ENCODE results near the gene GOLM1.
"Not testable (repeated sequence)": the region's sequence is repeated elsewhere in the genome, so short reads cannot be mapped to it uniquely, and the experiment has no call there.

The GOLM1 gene

DNA sequence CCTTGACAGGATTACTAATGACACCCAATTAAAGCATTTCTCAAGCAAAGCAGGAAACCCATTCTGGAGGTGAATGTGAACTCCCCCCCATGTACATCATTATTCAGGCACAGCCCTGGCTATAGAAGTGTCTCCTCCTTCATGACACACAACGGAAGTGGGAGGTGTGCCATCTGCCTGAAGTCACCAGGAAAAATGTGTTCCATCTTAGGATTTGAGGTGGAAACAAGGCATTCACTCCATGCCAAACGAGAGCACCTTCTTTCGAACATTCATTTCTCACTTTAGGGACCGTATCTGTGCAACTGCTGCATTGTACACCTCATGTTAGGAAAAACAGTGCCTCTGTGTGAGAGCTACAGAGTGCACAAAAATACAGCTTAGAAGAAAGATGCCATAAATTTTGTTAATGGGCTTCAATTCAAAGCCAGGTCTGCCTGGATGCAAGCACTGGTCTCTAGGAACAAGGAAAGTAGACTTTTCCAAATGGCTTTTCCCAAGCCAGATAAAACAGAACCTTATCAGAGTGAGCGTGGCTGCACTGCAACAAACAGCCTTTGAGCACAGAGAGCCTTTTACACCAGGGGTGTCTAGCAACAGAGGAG is 19.4 kb downstream of the GOLM1 start:
- no peak for DNase-seq

DNA sequence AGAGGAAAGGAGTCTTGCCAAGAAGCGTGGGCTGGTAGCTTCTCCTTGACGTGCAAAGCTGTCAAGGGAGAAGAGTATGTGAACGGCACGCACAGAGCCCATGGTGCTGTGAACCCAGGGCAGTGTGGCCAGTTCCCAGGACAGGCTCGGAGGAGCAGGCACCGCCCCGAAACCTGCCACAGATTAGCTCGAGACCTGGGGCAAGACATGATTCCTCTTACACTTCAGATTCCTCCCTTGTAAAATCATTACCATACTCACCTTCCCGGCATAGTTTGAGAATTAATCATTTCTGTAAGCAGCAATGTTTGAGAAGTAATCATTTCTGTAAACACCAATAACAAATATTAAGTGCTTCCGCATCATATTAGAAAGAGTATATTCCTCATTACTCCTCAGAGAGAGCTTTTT is 19.9 kb downstream of the GOLM1 start:
- DNase-seq: no peak

DNA sequence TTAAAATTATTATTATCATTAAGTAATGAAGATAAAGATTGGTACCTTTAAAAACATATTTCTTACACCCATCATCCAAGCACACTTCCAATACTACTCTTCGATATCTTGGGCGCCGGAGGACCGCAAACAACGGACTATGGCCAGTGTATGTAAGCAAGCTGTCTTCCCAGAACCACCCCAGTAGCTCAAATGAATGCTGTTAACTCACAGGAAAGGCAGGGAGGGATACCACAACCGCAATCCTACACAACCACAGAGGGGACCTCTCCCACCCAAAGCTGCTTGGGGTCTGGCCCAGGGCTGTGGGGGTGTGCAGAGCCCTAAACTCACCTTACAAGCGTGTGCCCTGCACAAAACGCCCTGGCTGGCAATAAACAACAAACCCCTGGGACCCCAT is 20.6 kb downstream of the GOLM1 start:
- DNase-seq: no peak

- DNase-seq: no peak
Observed at GRCh38 chr9:86077276-86077675, 22.1 kb downstream of the GOLM1 start.

GRCh38 chr9:86075132-86076109 is 23.9 kb downstream of the GOLM1 start:
- DNase-seq: no peak

GRCh38 chr9:86073839-86074238 is 25.5 kb downstream of the GOLM1 start:
- no peak for DNase-seq

DNA sequence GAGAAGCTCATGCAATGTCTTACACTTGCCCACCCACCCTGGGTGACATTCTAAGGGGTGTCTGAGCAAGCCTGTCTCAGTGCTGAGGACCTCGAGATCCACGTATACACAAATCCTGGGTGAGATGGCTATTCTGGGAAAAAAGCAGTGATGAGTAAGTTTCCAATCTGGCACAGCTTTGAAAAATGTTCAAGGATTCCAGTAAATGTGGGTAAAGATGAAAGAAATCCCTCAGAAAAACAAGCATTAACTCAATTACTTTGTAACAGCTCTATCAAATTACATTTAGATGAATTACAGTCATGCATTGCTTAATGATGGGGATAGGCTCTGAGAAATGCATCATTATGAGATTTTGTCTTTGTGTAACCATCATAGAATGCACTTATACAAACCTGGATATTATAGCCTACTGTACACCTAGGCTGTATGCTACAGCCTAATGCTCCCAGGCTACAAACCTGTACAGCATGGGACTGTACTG is 26.9 kb downstream of the GOLM1 start:
- no peak for DNase-seq

- DNase-seq: no peak
Observed at GRCh38 chr9:86069206-86069869, 30.0 kb downstream of the GOLM1 start.

DNA sequence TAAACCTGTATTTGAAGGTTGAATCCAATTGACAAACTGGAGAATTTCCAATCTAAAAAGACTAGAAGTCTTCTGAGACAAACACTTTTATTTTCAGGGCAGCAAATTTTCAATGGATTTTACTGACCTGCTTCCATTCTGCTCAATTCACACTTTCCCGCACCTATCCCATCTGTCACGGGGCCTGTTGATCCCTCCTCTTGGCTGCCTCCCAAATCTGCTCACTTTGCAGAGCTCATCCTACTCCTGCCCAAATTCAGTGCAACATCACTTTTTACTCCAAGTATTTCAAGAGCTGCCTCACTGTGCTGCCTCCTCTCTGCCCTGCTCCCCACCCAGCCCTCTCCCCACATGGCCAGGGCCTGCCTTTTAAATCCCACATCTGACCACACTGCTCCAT is 35.1 kb downstream of the GOLM1 start:
- DNase-seq: no peak

DNA sequence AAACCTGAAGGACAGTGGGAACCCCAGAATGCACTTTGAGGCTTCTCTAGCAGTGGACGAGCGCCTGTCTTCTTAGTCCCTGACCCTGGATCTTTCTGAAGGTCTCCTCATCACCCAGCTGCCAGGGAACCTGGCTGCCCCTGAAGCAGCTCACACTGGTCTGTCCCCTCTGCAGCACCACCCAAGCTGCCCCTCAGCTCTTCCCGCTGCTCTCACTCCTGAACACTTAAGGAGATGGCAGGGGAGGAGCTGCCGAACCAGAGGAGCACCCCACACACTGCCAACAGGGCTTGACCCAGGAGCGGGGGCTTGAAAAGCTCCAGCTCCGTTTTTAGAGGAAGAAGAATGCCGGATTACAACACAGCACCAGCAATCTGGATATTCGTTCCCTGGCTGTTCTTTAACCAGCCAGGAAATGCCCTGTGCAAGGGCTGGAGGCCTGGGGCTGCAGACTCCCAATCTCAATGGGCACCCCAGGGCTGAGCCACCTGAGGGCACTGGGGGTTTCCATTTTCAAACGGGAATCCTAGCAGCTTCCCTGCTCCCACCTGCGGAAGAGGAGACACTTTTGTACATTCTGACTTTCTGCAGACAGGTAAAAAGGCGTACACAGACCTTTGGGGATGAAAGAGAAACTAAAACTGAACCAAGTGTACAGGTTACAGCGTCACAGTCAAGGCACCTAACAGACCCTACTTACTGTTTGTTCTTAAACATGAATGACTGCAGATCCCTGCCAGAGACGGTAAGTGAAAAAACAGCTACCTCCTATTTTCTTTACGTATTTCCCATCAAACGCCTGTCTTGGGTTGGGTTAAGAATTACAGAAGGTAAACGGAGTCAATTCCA is 36.3 kb downstream of the GOLM1 start:
- no peak for DNase-seq

GRCh38 chr9:86061972-86062739 is 37.2 kb downstream of the GOLM1 start:
- no peak for DNase-seq

GRCh38 chr9:86057491-86057890 is 41.9 kb downstream of the GOLM1 start:
- DNase-seq: no peak

GRCh38 chr9:86054695-86055094 is 44.7 kb downstream of the GOLM1 start:
- no peak for DNase-seq

DNA sequence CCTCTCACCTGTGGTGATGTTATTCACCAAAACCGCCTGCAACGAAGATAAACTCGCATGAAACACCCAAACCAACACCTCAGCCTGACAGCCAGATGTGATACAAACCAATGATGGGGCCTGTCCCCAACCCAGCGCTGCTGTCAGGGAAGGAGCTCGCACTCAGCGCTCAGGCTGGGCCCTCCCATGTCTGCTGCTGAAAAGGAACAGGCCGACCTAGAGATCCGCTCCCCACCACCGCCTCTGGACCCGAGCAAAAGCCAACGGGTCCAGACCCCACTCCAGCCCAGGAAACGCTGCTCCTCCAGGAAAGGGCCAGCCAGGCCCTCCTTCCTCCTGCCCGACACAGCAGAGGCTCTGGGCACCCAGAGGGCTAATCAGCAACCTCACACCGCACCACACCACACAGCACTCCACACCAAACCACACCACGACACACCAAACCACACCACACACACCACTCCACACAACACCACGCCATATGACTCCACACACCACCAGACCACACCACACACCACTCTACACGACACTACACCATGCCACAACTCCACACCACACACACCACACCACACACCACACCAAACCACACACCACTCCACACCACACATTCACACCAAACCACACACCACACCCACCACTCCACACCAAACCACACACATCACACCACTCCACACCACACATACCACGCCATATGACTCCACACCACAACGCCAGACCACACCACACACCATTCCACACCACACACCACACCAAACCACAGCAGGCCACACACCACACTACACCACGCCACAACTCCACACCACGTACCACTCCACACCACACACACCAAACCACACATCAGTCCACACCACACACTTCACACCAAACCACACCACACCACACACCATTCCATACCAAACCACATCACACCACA is 46.5 kb downstream of the GOLM1 start:
- no peak for DNase-seq

DNA sequence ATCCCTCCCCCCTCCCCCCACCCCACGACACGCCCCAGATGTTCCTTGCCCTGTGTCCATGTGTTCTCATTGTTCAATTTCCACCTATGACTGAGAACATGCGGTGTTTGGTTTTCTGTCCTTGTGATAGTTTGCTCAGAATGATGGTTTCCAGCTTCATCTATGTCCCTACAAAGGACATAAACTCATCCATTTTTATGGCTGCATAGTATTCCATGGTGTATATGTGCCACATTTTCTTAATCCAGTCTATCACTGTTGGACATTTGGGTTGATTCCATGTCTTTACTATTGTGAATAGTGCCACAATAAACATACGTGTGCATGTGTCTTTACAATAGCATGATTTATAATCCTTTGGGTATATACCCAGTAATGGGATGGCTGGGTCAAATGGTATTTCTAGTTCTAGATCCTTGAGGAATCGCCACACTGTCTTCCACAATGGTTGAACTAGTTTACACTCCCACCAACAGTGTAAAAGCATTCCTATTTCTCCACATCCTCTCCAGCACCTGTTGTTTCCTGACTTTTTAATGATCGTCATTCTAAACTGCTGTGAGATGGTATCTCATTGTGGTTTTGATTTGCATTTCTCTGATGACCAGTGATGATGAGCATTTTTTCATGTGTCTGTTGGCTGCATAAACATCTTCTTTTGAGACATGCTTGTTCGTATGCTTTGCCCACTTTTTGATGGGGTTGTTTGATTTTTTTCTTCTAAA is 51.2 kb downstream of the GOLM1 start:
- DNase-seq: not testable (repeated sequence)

DNA sequence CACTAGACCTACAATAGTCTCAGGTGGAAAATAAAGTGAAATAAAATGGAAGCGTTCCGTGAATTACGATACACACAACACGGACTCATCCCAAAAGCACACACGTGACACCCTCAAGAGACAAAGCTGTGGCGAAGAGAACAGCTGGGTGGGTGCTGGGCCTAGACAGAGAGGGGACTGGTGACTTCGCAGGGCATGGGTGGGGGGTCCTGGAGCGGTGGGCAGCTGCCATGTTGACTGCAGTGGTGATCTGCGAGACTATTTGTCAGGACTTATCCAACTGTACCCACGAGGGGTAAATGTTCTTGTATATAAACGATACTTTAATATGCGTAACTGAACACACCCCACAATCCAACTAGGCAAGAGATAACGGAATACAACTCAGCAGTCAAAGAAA is 52.0 kb downstream of the GOLM1 start:
- no peak for DNase-seq

DNA sequence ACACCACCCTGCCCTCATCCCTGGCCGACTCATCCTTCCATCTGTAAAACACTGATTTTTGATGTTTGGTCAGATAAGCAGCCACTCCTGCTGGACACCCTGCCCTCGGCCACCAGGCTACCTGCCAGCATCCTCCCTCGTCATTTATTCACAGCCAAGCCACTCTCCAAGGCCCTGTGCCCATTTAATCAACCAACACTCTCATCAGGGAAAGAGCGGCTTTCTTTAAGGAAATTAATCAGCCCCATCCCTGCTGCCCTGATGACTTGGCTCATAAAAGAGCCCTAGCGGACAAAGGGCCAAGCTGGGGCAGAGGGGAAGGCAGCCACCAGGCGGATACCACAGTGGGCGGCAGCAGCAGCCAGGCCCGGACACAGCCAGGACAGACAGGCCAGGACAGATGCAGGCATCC is 52.4 kb downstream of the GOLM1 start:
- no peak for DNase-seq

DNA sequence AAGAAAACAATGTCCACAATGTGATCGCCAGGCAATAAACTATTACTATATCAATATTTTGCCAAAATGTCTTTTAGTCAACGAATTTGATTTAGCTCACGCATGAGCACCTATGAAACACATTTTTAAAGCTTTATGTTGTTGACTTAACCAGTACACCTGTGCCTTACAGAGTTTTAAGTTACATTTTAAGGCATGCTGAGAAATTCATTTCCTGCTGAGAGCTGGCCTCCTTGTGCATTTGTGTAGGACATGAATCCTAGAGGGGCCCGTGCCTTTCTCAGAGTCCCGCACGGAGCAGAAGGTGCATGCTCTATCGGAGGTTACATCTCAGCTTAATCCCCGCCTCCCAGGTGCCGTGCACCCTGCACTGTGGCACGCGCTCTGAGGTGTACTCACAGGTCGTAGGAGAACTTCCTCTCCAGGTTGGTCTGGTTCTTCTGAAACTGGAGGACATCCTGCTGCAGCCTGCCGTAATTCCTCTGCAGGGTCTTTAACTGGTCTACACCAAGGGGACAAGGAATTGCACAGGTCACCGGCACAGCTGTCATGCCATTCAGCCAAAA is 53.2 kb downstream of the GOLM1 start:
- DNase-seq: no peak

- DNase-seq: no peak
Observed at GRCh38 chr9:86045654-86046053, 53.7 kb downstream of the GOLM1 start.

DNA sequence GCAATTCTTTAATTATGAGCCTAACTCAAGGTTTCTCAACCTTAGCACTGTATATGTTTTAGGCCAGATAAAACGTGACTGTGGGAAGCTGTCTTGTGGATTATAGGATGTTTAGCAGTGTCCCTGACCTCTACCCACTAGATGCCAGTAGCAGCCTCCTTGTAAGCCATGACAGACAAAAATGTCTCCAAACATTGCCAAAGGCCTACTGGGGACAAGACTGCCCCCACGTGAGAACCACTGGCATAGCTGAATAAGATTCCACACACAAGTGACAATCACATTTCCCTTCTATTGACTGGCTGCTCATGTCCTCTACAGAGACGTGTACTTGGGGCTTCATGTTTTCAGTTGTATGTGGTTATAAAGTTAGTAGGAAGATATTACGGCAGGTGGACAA is 55.4 kb downstream of the GOLM1 start:
- DNase-seq: no peak

Measured in activated naive CD4-positive, alpha-beta T cell treated with anti-CD3 and anti-CD28 coated beads, Interleukin-2, amount 50 U/mL, for 16 hours (primary cell).